Neural cell (in vitro differentiated cells): ENCODE results near the gene GMPR. TPM values are rescaled to one million over a fixed set of nuclear protein-coding genes. Genes with fewer than 3 reads are reported as not detected.
"Not testable (repeated sequence)": the region's sequence is repeated elsewhere in the genome, so short reads cannot be mapped to it uniquely, and the experiment has no call there.

Experiments
- H2AFZ ChIP-seq: fragments of 200-600, 300-800 bp; sonication (generic), shearing (Covaris generic); 2 replicates; pipeline ENCODE4 v1.6.0; 2014; ENCODE audit warnings: low read depth, mild to moderate bottlenecking, antibody characterized with exemption, low read length, moderate library complexity
- H3F3A ChIP-seq: fragments of 200-600 bp; shearing (Covaris generic); 2 replicates; pipeline ENCODE4 v1.6.1; 2016; ENCODE audit warnings: mild to moderate bottlenecking, moderate library complexity, mixed read lengths, antibody characterized with exemption, low read length; ENCODE audit not compliant: insufficient read depth, poor library complexity, severe bottlenecking
- H3K27ac ChIP-seq: fragments of 200-600, 300-800 bp; sonication (generic), shearing (Covaris generic); 2 replicates; pipeline ENCODE4 v1.5.1; 2014; ENCODE audit warnings: mild to moderate bottlenecking, low read length, moderate library complexity
- H3K27me3 ChIP-seq: fragments of 300-800, 200-600 bp; sonication (generic), shearing (Covaris generic); 2 replicates; pipeline ENCODE4 v1.6.0; 2014; ENCODE audit warnings: mild to moderate bottlenecking, low read depth, low read length, moderate library complexity; ENCODE audit not compliant: insufficient read depth
- H3K36me3 ChIP-seq: fragments of 300-800, 200-600 bp; sonication (generic), shearing (Covaris generic); 2 replicates; pipeline ENCODE4 v1.5.1; 2014; ENCODE audit warnings: mild to moderate bottlenecking, antibody characterized with exemption, low read length, moderate library complexity; ENCODE audit not compliant: insufficient read depth
- H3K4me2 ChIP-seq: fragments of 300-800, 200-600 bp; sonication (generic), shearing (Covaris generic); 2 replicates; pipeline ENCODE4 v1.6.0; 2014; ENCODE audit warnings: mild to moderate bottlenecking, low read length
- H3K4me3 ChIP-seq: fragments of 300-800, 200-600 bp; sonication (generic), shearing (Covaris generic); 2 replicates; pipeline ENCODE4 v1.5.1; 2014; ENCODE audit warnings: mild to moderate bottlenecking, low read length, moderate library complexity
- H3K79me2 ChIP-seq: fragments of 200-600 bp; shearing (Covaris generic); replicated peaks from 2 replicates; pipeline ENCODE4 v1.6.0; 2014; ENCODE audit warnings: mild to moderate bottlenecking, low read length, moderate library complexity; ENCODE audit not compliant: insufficient read depth
- H3K9ac ChIP-seq: fragments of 300-800, 200-600 bp; sonication (generic), shearing (Covaris generic); 2 replicates; pipeline ENCODE4 v1.6.1; 2016; ENCODE audit warnings: mild to moderate bottlenecking, low read length, mixed read lengths
- H3K9me2 ChIP-seq: fragments of 200-600 bp; shearing (Covaris generic); 2 replicates; pipeline ENCODE4 v1.6.1; 2016; ENCODE audit warnings: mild to moderate bottlenecking, low read length, mixed read lengths; ENCODE audit not compliant: insufficient read depth
- H3K9me3 ChIP-seq: fragments of 200-600, 300-800 bp; sonication (generic), shearing (Covaris generic); 2 replicates; pipeline ENCODE4 v1.6.1; 2016; ENCODE audit warnings: mild to moderate bottlenecking, mixed run types, low read length, moderate library complexity, mixed read lengths
- H4K20me1 ChIP-seq: fragments of 200-600 bp; shearing (Covaris generic); 2 replicates; pipeline ENCODE4 v1.6.1; 2016; ENCODE audit warnings: mild to moderate bottlenecking, mixed run types; ENCODE audit not compliant: insufficient read depth
- EP300 ChIP-seq: fragments of 450-650 bp; conservative IDR thresholded peaks from 2 replicates; pipeline ENCODE4 v1.6.1; 2014; ENCODE audit warnings: antibody characterized with exemption, mild to moderate bottlenecking, moderate library complexity; ENCODE audit not compliant: poor library complexity, severe bottlenecking
- EZH2 ChIP-seq: fragments of 200-600, 300-800 bp; shearing (Covaris generic), sonication (generic); IDR thresholded peaks from 2 replicates; pipeline ENCODE4 v1.6.1; 2014; ENCODE audit warnings: antibody characterized with exemption, low read length, borderline replicate concordance, mild to moderate bottlenecking; ENCODE audit not compliant: insufficient read depth, poor library complexity, severe bottlenecking
- MXI1 ChIP-seq: fragments of 450-650 bp; conservative IDR thresholded peaks from 2 replicates; pipeline ENCODE4 v1.6.1; 2014; ENCODE audit warnings: antibody characterized with exemption, mild to moderate bottlenecking; ENCODE audit not compliant: poor library complexity, severe bottlenecking
- POLR2AphosphoS5 ChIP-seq: IDR thresholded peaks from 2 replicates; pipeline ENCODE4 v1.6.1; 2012
- RAD21 ChIP-seq: fragments of 450-650 bp; conservative IDR thresholded peaks from 2 replicates; pipeline ENCODE4 v1.6.1; 2014; ENCODE audit warnings: antibody characterized with exemption, mild to moderate bottlenecking, moderate library complexity
- SMC3 ChIP-seq: fragments of 450-650 bp; conservative IDR thresholded peaks from 2 replicates; pipeline ENCODE4 v1.6.1; 2014; ENCODE audit warnings: antibody characterized with exemption, mild to moderate bottlenecking, moderate library complexity; ENCODE audit not compliant: poor library complexity
- TAF1 ChIP-seq: IDR thresholded peaks from 2 replicates; pipeline ENCODE4 v1.6.1; 2012; ENCODE audit warnings: low read depth
- polyA plus RNA-seq: library from polyadenylated mRNA; depleted of rRNA; stranded (reverse); fragments of >200 nt; gene quantifications from 2 replicates; pipeline ENCODE4 v1.2.3, GENCODE V29; 2014
- TF ChIP-seq, protein P1 (sequence below): IDR thresholded peaks from 2 replicates; pipeline ENCODE4 v1.6.1; 2012; ENCODE audit warnings: borderline replicate concordance

The GMPR gene
- polyA plus RNA-seq, 1 donor from 2014 or later = not detected

DNA sequence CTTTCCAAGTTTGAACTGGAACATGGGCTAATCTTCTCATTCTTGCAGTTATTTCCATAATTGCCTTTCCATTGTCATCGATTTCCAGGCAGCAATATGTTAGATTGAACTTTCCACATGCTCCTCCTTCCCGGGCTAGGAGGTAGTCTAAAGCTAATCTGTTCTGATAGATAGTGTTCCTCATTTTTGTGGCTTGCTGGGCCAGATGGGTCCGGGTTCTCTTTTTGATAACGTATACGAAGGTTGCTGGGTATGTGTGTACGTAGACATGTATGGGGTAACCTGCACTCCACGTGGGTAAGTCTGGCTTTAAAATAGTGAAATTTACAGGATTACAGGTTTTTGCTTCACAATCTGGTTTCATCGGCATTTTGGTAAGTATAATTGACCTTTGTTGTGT lies 14.0 kb upstream of the GMPR start:
- no peaks in the 10 kb centered on the region for H3K9me3 ChIP-seq
- H3K36me3 ChIP-seq = no peaks in the 10 kb centered on the region
- no peak overlapping the region for H3K27ac ChIP-seq
- H3K27me3 ChIP-seq = no peaks in the 10 kb centered on the region
- no peak overlapping the region for H3K9ac ChIP-seq
- no peak overlapping the region for H3K4me2 ChIP-seq
- no peak for TF ChIP-seq TAF1
- TF ChIP-seq EZH2 = no peak
- TF ChIP-seq POLR2AphosphoS5 = no peak
- TF ChIP-seq RAD21 = no peak
- no peak for TF ChIP-seq EP300
- no peak for TF ChIP-seq MXI1
- H3K9me2 ChIP-seq = no peaks in the 10 kb centered on the region
- no peaks in the 10 kb centered on the region for H3F3A ChIP-seq
- no peak overlapping the region for H2AFZ ChIP-seq
- H3K79me2 ChIP-seq = no peaks in the 10 kb centered on the region
- no peak overlapping the region for H3K4me3 ChIP-seq
- no peaks in the 10 kb centered on the region for H4K20me1 ChIP-seq

DNA sequence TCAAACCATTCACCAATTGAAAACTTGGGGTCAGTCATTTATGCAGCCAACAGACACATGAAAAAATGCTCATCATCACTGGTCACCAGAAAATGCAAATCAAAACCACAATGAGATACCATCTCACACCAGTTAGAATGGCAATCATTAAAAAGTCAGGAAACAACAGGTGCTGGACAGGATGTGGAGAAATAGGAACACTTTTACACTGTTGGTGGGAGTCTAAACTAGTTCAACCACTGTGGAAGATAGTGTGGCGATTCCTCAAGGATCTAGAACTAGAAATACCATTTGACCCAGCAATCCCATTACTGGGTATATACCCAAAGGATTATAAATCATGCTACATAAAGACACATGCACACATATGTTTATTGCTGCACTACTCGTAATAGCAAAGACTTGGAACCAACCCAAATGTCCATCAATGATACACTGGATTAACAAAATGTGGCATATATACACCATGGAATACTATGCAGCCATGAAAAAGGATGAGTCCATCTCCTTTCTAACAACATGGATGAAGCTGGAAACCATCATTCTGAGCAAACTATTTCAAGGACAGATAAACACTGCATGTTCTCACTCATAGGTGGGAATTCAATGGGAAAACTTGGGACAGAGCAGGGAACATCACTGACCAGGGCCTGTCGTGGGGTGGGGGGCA lies 13.2 kb upstream of the GMPR start:
- not testable (repeated sequence) for H2AFZ ChIP-seq, H3K79me2 ChIP-seq, H3K27ac ChIP-seq, H3K36me3 ChIP-seq, H3K27me3 ChIP-seq, H4K20me1 ChIP-seq, H3K4me2 ChIP-seq, H3K4me3 ChIP-seq, H3F3A ChIP-seq, H3K9me3 ChIP-seq, H3K9me2 ChIP-seq, H3K9ac ChIP-seq

DNA sequence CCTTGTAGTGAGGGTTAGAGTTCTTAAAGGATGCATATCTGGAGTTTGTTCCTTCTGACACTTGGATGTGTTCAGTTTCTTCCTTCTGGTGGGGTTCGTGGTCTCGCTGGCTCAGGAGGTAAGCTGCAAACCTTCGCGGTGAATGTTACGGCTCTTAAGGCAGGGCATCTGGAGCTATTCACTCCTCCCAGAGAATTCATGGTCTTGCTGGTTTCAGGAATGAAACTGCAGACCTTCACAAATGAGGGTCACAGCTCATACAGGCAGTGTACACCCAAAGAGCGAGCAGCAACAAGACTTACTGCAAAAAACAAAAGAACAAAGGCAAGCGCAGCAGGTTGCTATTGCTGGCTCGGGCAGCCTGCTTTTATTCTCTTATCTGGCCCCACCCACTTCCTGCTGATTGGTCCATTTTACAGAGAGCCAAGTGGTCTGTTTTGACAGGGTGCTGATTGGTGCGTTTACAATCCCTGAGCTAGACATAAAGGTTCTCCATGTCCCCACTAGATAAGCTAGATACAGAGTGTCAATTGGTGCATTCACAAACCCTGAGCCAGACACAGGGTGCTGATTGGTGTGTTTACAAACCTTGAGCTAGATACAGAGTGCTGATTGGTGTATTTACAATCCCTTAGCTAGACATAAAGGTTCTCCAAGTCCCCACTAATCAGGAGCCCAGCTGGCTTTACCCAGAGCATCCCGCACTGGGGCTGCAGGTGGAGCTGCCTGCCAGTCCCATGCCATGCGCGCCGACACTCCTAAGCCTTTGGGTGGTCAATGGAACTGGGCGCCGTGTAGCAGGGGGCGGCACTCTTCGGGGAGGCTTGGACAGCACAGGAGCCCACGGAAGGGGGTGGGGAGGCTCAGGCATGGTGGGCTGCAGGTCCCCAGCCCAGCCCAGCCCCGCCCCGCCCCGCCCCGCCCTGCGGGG lies 12.0 kb upstream of the GMPR start:
- not testable (repeated sequence) for H2AFZ ChIP-seq, H3K36me3 ChIP-seq

DNA sequence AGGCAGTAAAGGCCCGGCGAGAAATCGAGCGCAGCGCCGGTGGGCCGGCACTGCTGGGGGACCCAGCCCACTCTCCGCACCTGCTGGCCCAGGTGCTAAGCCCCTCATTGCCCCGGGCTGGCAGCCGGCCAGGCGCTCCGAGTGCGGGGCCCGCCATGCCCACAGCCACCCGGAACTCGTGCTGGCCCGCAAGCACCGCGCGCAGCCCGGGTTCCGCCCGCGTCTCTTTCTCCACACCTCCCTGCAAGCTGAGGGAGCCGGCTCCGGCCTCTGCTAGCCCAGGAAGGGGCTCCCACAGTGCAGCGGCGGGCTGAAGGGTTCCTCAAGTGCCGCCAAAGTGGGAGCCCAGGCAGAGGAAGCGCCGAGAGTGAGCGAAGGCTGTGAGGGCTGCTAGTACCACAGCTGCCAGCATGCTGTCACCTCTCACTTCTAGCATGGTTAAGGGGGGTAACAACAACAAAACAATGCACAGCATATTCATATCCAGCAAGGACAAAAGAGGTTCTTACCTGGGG lies 11.3 kb upstream of the GMPR start:
- no peaks in the 10 kb centered on the region for H3K79me2 ChIP-seq
- no peaks in the 10 kb centered on the region for H4K20me1 ChIP-seq
- no peaks in the 10 kb centered on the region for H3K9me3 ChIP-seq
- H2AFZ ChIP-seq = no peak overlapping the region
- no peaks in the 10 kb centered on the region for H3K9me2 ChIP-seq
- no peak overlapping the region for H3K27ac ChIP-seq
- H3K9ac ChIP-seq = no peak overlapping the region
- no peaks in the 10 kb centered on the region for H3F3A ChIP-seq
- no peak overlapping the region for H3K4me3 ChIP-seq
- TF ChIP-seq MXI1 (no peak), EZH2 (no peak), SMC3 (no peak), POLR2AphosphoS5 (no peak), TAF1 (no peak)
- TF ChIP-seq, protein P1, sequence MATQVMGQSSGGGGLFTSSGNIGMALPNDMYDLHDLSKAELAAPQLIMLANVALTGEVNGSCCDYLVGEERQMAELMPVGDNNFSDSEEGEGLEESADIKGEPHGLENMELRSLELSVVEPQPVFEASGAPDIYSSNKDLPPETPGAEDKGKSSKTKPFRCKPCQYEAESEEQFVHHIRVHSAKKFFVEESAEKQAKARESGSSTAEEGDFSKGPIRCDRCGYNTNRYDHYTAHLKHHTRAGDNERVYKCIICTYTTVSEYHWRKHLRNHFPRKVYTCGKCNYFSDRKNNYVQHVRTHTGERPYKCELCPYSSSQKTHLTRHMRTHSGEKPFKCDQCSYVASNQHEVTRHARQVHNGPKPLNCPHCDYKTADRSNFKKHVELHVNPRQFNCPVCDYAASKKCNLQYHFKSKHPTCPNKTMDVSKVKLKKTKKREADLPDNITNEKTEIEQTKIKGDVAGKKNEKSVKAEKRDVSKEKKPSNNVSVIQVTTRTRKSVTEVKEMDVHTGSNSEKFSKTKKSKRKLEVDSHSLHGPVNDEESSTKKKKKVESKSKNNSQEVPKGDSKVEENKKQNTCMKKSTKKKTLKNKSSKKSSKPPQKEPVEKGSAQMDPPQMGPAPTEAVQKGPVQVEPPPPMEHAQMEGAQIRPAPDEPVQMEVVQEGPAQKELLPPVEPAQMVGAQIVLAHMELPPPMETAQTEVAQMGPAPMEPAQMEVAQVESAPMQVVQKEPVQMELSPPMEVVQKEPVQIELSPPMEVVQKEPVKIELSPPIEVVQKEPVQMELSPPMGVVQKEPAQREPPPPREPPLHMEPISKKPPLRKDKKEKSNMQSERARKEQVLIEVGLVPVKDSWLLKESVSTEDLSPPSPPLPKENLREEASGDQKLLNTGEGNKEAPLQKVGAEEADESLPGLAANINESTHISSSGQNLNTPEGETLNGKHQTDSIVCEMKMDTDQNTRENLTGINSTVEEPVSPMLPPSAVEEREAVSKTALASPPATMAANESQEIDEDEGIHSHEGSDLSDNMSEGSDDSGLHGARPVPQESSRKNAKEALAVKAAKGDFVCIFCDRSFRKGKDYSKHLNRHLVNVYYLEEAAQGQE = no peak
- H3K36me3 ChIP-seq = no peaks in the 10 kb centered on the region
- H3K4me2 ChIP-seq = no peak overlapping the region
- no peaks in the 10 kb centered on the region for H3K27me3 ChIP-seq

More for the DNA sequence above, 12.0 kb upstream of the GMPR start:
- not testable (repeated sequence) for H3K27me3 ChIP-seq, H3K9me2 ChIP-seq, H3K9me3 ChIP-seq, H3K27ac ChIP-seq, H3K4me2 ChIP-seq, H3K9ac ChIP-seq, H3K4me3 ChIP-seq, H3F3A ChIP-seq, H4K20me1 ChIP-seq, H3K79me2 ChIP-seq
